GDM1 (cell line): ENCODE data around the gene NDUFC2.
"Not testable (repeated sequence)": the region's sequence is repeated elsewhere in the genome, so short reads cannot be mapped to it uniquely, and the experiment has no call there.

Experiments
- DNase-seq: peaks from one replicate; lab custom pipeline; 2025; lab: John Stamatoyannopoulos, UW

The NDUFC2 gene

GRCh38 chr11:78054971-78055370, 24.7 kb downstream of the NDUFC2 start:
- no peak for DNase-seq

GRCh38 chr11:78050964-78051831, 28.5 kb downstream of the NDUFC2 start:
- DNase-seq = no peak

- no peak for DNase-seq
Measured at GRCh38 chr11:78049348-78049747, 30.3 kb downstream of the NDUFC2 start.

DNA sequence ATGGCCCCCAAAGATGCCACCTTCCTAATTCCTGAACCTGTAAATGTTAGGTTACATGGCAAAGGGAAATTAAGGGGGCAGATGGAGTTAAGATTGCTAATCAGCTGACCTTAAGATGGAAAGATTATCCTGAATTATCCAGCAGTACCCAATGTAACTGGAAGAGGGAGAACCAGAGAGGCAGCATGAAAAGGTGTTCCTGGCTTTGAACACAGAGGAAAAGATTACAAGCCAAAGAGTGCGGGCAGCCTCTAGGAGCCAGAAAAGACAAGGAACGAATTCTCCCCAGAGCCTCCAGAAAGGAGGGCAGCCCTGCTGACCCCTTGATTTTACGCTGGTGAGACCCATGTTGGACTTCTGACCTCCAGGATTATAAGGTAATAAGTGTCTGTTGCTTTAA, 31.1 kb downstream of the NDUFC2 start:
- DNase-seq = no peak

GRCh38 chr11:78046486-78046854, 33.2 kb downstream of the NDUFC2 start:
- no peak for DNase-seq

- DNase-seq = peak; percentile 56
Measured at GRCh38 chr11:78045851-78046485, 33.7 kb downstream of the NDUFC2 start.

DNA sequence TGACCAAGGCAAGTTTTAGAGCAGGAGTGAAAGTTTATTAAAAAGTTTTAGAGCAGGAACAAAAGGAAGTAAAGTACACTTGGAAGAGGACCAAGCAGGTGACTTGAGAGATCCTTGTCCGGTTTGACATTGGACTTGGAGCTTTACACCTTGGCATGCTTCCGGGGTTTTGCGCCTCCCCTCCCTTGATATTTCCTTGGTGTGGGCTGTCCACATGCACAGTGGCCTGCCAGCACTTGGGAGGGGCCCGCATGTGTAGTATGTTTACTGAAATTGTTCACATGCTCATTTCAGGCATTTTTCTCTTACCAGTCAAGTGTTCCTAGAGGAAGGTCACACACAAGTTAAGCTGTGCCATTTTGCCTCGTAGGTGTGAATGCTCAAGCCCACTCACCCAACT, 35.0 kb downstream of the NDUFC2 start:
- no peak for DNase-seq

DNA sequence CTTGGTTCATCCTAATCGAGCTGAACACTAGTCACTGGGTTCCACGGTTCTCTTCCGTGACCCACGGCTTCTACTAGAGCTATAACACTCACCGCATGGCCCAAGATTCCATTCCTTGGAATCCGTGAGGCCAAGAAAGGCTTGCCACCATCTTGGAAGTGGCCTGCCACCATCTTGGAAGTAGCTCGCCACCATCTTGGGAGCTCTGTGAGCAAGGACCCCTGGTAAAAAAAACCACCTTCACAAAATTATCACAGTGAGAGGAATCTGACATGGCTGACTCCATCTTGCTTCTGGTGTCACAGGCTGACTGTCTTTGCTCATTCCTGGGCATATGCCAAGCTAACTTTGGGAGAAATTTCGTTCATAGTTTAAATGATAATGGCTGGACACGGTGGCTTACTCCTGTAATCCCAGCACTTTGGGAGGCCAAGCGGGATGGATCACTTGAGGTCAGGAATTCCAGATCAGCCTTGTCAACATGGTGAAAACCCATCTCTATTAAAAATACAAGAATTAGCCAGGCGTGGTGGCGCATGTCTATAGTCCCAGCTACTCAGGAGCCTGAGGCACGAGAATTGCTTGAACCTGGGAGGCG, 37.7 kb downstream of the NDUFC2 start:
- DNase-seq = no peak

GRCh38 chr11:78041380-78041719, 38.3 kb downstream of the NDUFC2 start:
- not testable (repeated sequence) for DNase-seq

- no peak for DNase-seq
Measured at GRCh38 chr11:78040691-78041379, 38.8 kb downstream of the NDUFC2 start.

DNA sequence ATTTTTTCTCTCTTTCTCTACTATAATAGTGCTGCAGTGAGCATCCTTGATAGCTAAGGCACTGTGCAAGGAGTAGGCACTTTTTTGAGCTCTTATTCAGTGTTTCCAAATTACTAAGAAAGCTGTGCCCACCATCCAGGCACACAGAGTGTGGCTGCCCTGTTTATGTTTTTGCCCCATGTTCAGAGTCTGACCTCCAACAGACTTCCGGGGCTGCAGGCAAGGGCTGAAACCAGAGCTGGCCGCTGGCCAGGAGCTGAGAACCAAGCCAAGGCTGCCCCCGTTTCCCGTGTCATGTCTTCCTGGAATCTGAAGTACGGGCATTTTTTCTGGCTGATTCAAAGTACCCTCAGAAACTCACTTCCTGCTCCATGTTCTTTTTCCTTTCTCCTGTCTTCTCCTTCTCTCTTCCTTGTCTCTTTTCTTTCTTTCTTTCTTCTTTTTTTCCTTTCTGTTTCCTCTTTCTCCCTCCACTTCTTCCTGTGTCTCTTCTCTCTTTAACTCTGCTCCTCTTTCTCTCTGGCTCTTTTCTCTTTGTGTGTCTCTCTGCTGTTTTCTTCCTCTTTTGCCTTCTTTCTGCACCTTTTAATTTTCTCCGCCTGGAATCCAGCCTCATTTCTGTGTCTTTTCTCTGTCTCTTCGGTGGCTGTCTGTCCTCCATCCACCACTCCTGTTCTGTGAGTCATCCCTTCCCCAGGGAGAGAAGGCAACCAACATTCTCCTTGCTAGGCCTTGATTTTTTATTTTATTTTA, 39.6 kb downstream of the NDUFC2 start:
- DNase-seq = no peak

DNA sequence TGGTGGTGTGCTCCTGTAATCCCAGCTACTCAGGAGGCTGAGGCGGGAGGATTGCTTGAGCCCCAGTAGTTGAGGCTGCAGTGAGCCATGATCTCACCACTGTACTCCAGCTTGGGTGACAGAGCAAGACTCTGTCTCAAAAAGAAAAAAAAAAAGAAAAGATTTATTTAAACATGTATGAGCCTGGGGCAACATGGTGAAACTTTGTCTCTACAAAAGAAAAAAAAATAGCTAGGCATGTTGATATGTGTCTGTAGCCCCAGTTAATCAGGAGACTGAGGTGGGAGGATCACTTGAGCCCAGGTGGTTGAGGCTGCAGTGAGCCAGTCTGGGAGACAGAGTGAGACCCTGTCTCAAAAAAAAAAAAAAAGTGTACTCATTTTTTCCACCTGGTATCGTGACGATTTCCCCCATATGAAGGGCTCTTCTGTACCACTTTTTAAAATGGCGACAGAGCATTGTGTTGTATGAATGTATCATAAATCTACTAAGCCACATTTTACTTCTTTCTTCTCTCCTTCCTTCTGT, 40.2 kb downstream of the NDUFC2 start:
- no peak for DNase-seq

DNA sequence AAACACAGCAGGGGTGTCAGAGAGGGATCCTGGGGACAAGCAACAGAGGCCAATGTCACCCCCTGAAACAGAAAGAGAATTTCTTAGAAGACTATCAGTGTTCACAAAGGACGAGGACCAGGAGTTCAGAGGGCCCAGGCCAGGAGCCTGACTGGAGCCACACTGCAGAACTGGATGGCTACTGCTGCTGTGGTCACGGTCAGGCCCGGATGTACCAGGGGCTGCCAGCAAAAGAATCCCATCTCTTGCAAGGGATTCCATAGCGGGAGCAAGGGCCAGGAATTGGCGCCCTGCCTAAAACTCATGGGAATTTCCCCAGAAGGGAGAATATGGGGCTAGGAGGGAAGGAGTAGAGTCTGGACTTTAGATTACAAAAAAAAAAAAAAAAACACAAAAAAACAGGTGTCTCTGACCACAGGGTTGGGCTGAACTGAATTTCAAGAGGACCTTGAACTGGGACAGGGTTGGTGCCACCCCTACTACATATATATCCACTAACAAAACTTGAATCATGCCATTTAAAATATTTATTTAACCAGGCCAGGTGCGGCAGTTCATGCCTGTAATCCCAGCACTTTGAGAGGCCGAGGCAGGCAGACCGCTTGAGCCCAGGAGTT, 40.9 kb downstream of the NDUFC2 start:
- no peak for DNase-seq

DNA sequence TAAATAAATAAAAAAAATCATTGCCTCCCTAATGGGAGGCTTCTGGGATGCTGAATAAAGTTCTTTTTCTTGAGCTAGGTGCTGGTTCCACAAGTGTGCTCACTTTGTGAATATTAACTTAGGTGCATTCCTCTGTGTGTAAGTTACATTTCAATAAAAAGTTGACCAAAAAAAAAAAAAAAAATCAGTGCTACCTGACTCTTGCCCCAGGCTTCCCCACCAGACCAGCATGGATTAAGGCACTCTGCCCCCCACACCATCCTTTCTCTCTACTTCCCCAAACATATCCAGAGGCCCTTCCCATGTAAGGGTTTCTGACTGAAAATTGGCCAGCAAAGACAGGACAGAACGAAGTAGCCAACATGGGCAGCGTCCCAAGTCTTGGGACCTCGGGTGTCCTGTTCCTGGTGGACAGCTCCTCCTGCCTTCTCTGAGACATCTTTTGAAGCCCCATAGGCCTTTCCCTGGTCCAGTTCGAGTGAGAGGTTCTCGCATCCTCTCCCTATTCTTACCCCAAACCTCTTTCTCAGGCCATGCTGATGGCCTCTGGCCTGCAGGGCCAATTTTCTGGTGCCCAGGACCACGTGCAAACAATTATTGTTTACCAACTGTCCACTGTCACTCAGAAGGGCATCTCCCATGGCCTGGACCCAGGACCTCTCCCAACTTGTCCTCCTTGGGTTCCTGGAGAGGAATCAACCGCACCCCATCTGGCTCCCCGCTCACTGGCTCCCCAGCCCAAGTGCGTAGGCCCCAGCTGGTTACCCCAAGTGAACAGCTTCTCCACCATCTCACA, 41.6 kb downstream of the NDUFC2 start:
- DNase-seq = no peak

DNA sequence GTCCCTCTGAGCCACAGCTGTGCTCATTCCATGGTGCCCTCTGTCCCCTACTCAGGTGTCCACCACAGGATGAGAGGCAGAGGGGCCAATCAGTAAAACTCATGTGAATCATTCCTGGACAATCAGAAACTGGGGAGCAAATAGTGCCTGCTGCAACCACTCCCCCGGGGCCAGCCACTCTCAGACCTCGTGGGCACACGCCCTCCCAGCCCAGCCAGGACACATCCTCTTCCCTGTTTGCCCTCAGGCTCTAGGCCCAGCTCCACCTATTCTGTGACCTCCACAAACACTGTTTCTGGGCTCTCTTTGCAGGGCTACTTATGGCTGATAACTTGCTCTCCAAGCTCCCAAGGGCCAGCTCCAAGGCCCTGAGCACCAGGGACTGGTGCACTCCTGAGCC, 42.6 kb downstream of the NDUFC2 start:
- no peak for DNase-seq

GRCh38 chr11:78036313-78036712, 43.3 kb downstream of the NDUFC2 start:
- DNase-seq = no peak

- DNase-seq = no peak
Measured at GRCh38 chr11:78034623-78035022, 45.0 kb downstream of the NDUFC2 start.

- DNase-seq = no peak
Measured at GRCh38 chr11:78033040-78033439, 46.6 kb downstream of the NDUFC2 start.

DNA sequence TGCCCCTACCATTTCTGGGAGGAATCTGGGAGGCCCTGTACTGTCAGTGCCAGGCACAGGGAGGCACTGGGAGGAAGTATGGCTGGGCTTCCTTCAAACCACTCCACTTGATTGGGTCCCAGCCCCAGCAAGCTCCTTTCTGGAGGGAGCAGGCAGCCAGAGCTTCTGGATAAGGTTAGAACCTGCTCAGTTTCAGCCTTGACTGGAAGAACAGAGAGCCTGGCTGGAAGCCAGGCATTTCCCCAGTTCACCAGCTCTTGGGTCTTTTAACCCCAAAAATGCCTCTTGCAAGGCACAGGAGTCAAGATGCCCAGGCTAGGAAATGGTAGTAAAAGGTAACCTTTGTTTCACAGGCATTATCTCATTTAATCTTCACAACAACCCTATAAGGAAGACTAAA, 47.6 kb downstream of the NDUFC2 start:
- no peak for DNase-seq

DNA sequence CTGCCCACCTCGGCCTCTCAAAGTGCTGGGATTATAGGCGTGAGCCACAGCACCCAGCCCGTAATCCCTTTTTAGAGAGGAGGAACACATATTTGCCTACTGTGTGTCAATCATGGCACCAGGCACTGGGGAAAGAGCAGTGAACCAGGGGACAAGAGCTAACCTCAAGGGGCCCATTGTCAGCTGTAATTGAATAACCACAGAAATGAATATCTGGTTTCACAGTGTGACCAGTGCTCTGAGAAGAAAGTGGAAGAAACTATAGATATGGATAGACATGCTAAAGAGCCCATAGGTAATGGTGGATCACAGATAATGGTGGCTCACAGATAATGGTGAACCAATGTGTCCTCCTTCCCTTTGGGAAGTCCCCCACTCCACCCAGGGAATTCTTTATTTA, 48.0 kb downstream of the NDUFC2 start:
- DNase-seq = no peak
